WERI-Rb-1 (cell line): ENCODE data around the gene PPOX.

Source experiments
- DNase-seq: peaks from one replicate; pipeline ENCODE4 v3.0.0-alpha.2; 2020
- H3K27ac ChIP-seq: fragments of 250-450 bp; sonication (Bioruptor Pico); 2 replicates; pipeline ENCODE4 v1.5.1; 2020; ENCODE audit warnings: mild to moderate bottlenecking, moderate library complexity
- H3K27me3 ChIP-seq: fragments of 250-450 bp; sonication (Bioruptor Pico); 2 replicates; pipeline ENCODE4 v1.5.1; 2021; ENCODE audit warnings: mild to moderate bottlenecking, low read depth, moderate library complexity; ENCODE audit not compliant: insufficient read depth, severe bottlenecking
- H3K36me3 ChIP-seq: fragments of 250-450 bp; sonication (Bioruptor Pico); 2 replicates; pipeline ENCODE4 v1.5.1; 2020; ENCODE audit warnings: mild to moderate bottlenecking, moderate library complexity
- H3K4me3 ChIP-seq: 2 replicates; pipeline ENCODE4 v1.5.1; 2011; ENCODE audit warnings: low read depth, mild to moderate bottlenecking, control low read depth, low read length
- H3K9me3 ChIP-seq: fragments of 250-450 bp; sonication (Bioruptor Pico); 2 replicates; pipeline ENCODE4 v1.5.1; 2021; ENCODE audit warnings: mild to moderate bottlenecking, moderate library complexity; ENCODE audit not compliant: severe bottlenecking
- CTCF ChIP-seq: IDR thresholded peaks from 2 replicates; pipeline ENCODE4 v1.5.1; 2011; ENCODE audit warnings: low read depth, mild to moderate bottlenecking, control low read depth, inconsistent platforms, low read length

The PPOX gene

GRCh38 chr1:161140755-161141400 is 25.3 kb upstream of the PPOX start:
- Histone ChIP-seq H3K27me3 (no peaks in the 10 kb centered on the region), H3K4me3 (no peak overlapping the region), H3K9me3 (no peaks in the 10 kb centered on the region), H3K36me3 (no peaks in the 10 kb centered on the region), H3K27ac (no peak overlapping the region)
- no peak for DNase-seq
- no peak for TF ChIP-seq CTCF

GRCh38 chr1:161145832-161146231 is 20.4 kb upstream of the PPOX start:
- no peak overlapping the region for H3K4me3 ChIP-seq
- TF ChIP-seq CTCF: no peak
- no peak overlapping the region for H3K27ac ChIP-seq
- DNase-seq: no peak
- H3K36me3 ChIP-seq: no peaks in the 10 kb centered on the region
- H3K9me3 ChIP-seq: no peaks in the 10 kb centered on the region
- no peaks in the 10 kb centered on the region for H3K27me3 ChIP-seq

GRCh38 chr1:161153176-161153575 is 13.1 kb upstream of the PPOX start:
- no peaks in the 10 kb centered on the region for H3K27me3 ChIP-seq
- no peak for DNase-seq
- peak overlapping the region; percentile 99 for H3K27ac ChIP-seq
- peak overlapping the region; percentile 85 for H3K4me3 ChIP-seq
- H3K9me3 ChIP-seq: no peaks in the 10 kb centered on the region
- peaks cover 18% of the 10 kb centered on the region for H3K36me3 ChIP-seq
- TF ChIP-seq CTCF: no peak

GRCh38 chr1:161153682-161154337 is 12.4 kb upstream of the PPOX start, which contains the start of gene UFC1:
TSS of gene UFC1 (plus strand) at chr1:161153978. CDS start at chr1:161153998, 20 bp downstream.
- Histone ChIP-seq H3K4me3 (peak within 1 kb of the TSS; percentile 85), H3K27ac (peak within 1 kb of the TSS; percentile 99)
- TF ChIP-seq CTCF: no peak

GRCh38 chr1:161157867-161158266 is 8.4 kb upstream of the PPOX start:
- no peaks in the 10 kb centered on the region for H3K27me3 ChIP-seq
- peaks cover 47% of the 10 kb centered on the region for H3K36me3 ChIP-seq
- no peak overlapping the region for H3K4me3 ChIP-seq
- no peak overlapping the region for H3K27ac ChIP-seq
- no peak for DNase-seq
- no peak for TF ChIP-seq CTCF
- no peaks in the 10 kb centered on the region for H3K9me3 ChIP-seq

More at GRCh38 chr1:161153682-161154337, 12.4 kb upstream of the PPOX start, which contains the start of gene UFC1:
- Histone ChIP-seq H3K9me3 (no peaks in the 10 kb centered on the region), H3K27me3 (no peaks in the 10 kb centered on the region), H3K36me3 (peaks cover 24% of the 10 kb centered on the region)
- peak; percentile 89 for DNase-seq
